Tongue (tissue), 3 donors: Measurements from ENCODE around the gene MAML2. TPM values are rescaled to one million over a fixed set of nuclear protein-coding genes. Genes with fewer than 3 reads are reported as not detected.

ENCODE experiments used
- DNase-seq: peaks from one replicate; pipeline ENCODE4 v3.0.0-alpha.2; 2015
- small RNA-seq: library from RNA; depleted of rRNA; stranded (forward); fragments of <200 nt; gene quantifications from one replicate; pipeline ENCODE3, GENCODE V24; 2014; ENCODE audit warnings: low replicate concordance
- total RNA-seq: library from RNA; depleted of rRNA; stranded (reverse); fragments of >200 nt; gene quantifications from one replicate; pipeline ENCODE4 v1.2.3, GENCODE V29; 2014

MAML2 gene
- total RNA-seq, 1 donor from 2014 or later = 10.9 TPM

DNA sequence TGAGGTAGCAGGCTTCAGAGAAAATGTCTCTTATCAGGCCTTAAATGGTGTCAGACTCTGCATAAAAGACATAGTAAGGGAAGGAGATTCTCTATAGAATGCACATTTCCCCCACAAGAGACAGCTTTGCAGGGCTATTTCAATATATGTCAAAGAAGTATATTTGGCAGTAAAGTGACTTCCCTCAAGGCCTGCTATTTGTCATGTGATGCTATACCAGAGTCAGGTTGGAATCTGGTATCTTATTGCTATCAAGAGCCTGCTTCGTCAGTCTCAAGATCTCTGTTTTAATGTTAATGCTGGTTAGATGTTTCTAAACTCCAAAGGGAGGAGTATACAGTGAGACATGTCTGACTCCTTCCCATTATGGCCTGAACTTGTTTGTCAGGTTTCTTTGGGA is 378.7 kb downstream of the MAML2 start:
- no peak for DNase-seq

DNA sequence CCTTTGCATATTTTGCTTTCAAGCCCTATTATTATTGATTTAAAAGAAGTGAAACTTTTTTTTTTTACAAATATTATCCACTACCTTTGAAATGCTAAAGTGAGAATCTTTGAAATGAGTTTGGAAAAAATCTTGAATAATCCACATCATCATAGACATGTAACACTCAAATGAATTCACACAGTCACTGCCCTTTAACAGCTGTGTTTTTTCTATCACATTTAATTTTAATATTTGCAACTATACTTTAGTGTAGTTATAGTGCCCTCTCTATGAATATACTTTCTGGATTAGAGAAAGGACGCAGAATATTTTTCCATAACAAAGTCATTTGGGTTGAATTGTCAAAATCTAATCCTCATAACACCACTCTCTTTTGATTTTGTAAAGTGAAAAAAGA is 381.2 kb downstream of the MAML2 start:
- no peak for DNase-seq

DNA sequence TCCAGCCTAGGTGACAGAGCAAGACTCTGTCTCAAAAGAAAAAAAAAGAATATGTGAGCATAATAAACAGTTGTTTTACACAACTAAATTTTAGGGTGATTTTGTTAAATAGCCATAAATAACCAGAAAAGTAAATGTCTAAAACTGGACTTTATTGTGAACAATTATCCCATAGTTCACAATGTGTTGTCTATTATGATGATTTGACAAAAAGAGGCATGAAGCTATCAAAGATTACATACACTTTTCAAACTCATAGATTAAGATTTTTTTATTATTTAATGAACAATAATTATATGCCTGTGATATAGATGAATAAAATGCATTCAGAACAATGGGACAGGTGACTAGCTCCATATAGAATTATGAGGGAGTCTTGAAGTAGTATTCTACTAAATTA is 392.1 kb downstream of the MAML2 start:
- DNase-seq = no peak

DNA sequence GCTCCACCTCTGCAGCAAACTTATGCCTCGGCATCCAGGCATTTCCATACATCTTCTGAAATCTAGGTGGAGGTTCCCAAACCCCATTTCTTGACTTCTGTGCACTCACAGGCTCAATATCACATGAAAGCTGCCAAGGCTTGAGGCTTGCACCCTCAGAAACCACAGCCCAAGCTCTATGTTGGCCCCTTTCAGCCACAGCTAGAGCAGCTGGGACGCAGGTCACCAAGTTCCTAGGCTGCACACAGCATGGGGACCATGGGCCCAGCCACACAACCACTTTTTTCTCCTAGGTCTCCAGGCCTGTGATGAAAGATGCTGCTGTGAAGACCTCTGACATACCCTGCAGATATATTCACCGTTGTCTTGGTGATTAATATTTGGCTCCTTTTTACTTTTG is 394.4 kb downstream of the MAML2 start:
- no peak for DNase-seq

DNA sequence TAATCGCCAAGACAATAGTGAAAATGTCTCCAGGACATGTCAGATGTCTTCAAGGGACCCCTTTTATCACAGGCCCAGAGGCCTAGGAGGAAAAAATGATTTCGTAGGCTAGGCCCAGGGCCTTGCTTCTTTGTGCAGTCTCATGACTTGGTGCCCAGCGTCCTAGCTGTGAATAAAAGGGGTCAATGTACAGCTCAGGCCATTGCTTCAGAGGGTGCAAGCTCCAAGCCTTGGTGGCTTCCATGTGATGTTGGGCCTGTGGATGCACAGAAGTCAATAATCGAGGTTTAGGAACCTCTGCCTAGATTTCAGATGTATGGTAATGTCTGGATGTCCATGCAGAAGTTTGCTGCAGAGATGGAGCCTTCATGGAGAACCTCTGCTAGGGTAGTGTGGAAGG is 398.4 kb downstream of the MAML2 start:
- no peak for DNase-seq

DNA sequence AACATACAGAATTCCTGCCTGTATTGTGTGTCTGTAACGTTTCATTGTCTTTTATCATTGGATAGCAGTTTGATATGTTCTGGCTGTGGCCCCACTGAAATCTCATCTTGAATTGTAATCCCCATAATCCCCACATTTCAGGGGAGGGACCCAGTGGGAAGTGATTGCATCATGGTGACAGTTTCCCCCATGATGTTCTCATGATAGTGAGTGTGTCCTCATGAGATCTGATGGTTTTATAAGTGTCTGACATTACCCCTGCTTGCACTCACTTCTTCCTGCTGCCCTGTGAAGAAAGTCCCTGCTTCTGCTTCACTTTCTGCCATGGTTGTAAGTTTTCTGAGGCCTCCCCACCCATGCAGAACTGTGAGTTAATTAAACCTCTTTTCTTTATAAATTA is 399.4 kb downstream of the MAML2 start:
- DNase-seq = no peak

DNA sequence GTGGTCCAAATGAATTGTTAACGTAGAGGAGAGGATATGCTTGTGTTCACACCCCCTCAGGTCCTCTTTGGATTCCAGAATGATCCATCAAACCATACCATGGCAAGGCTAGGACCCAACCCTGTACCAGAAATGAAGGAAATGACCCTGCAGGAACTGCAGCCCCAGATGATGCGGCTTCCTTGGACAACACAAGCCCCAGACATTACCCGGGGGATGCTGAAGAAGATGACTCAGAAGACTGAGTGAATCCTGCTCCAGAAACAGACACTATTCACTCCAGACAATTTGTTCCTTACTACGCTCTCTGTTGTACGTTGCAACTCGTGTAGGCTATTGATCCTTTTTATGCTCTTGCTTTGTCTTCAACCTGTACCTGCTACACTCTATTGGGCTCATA is 403.9 kb downstream of the MAML2 start:
- DNase-seq = no peak

DNA sequence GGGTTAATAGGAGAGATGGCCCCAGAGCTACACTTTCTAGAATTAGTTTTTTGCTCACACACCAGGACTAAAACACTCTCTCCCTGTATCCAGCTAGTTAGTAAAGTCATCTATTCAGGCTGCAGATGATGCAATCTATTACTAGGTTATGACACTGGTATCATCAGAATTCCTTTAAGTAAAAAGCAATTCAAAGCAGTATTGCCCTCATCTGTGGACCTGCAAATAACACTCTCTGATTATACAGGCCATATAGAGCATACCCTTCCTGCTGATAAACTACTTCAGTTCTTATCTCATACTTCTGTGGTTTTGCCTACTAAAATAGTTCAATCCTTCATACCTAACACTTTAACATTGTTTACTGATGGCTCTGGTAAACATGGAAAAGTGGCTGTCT is 405.6 kb downstream of the MAML2 start:
- no peak for DNase-seq

DNA sequence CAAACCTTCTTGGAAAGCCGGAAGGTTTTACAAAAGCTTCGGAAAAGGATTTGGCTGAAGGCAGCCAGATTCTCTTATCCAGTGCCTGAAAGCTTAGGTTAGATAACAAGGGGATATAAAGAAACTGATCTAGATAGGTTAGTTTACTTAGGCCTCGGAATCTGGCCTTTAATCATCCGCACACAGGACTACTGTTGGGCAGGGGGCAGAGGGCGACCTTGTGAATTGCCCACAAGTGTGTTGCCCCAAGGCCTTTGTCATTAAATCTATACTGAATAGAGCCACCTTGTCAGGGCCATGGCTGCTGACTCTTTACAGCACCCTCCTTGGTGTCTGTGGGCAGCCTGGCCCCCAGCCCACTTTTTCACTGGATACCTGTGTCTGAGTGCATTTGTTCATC is 409.4 kb downstream of the MAML2 start:
- no peak for DNase-seq

DNA sequence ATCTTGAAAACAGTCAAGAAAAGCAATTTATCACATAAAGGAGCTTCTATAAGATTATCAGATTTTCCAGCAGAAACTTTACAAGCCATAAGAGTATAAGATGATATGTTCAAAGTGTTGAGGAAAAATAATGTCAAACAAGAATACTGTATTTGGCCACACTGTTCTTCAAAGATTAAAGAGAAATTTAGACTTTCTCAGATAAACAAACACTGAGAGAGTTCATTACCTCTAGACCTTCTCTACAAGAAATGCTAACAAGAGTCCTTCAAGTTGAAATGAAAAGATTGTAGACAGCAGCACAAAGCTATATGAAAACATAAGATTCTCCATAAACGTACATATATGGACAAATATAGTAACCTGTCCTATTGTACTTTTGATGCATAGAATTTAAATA is 411.1 kb downstream of the MAML2 start:
- no peak for DNase-seq

DNA sequence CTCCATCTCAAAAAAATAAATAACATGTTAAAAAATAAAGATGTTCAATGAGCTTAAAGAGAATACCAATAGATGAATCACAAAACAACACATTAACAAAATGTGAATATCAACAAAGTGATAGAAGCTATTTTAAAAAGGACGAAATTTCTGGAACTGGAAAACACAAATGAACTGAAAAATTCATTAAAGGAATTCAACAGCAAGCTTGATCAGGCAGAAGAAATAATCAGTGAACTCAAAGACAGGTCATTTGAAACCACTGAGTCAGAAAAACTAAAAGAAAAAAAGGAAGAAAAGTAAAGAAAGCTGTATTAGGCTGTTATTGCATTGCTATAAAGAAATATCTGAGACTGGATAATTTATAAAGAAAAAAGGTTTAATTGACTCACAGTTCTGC is 412.0 kb downstream of the MAML2 start:
- DNase-seq = no peak

DNA sequence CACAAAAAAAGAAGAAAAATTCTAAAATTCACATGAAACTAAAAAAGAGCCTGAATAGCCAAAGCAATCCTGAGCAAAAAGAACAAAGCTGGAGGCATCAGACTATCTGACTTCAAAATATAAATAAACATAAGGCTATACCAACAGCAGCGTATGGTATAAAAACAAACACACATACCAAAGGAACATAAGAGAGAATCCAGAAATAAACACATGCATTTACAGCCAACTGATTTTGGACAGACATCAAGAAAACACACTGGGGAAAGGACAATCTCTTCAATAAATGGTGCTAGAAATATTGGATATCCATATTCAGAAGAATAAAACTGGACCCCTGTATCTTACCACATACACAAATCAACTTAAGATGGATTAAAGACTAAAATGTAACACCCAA is 416.3 kb downstream of the MAML2 start:
- DNase-seq = no peak

Small RNA genes within 50 kb of the gene (small RNA-seq; reads per million reads assigned to genes)
- gene MIR1260B = not detected

Other genes with a start within 250 kb of the MAML2 start
- 41.4 TPM for gene CCDC82, start 46.7 kb upstream of the MAML2 start, total RNA-seq
- gene JRKL, start 46.8 kb upstream of the MAML2 start, total RNA-seq = 14.6 TPM